AG04449 (cell line): ENCODE measurements around the gene COL4A1.

ENCODE experiments used
- CTCF ChIA-PET: fragments of 350-600 bp; formaldehyde crosslinking; extraction: SDS; loops from one replicate; lab custom pipeline; 2021; ENCODE audit warnings: antibody characterized with exemption; lab: Yijun Ruan, JAX
- POLR2A ChIA-PET: fragments of 400-600, 350-600 bp; formaldehyde crosslinking; extraction: SDS; loops from one replicate; lab custom pipeline; 2020; ENCODE audit warnings: antibody characterized with exemption, inconsistent platforms; lab: Yijun Ruan, JAX
- DNase-seq: peaks from one replicate; pipeline ENCODE4 v3.0.0-alpha.2; 2010; ENCODE audit warnings: low read depth, low spot score
- H3K4me3 ChIP-seq: 2 replicates; pipeline ENCODE4 v1.5.1; 2011; ENCODE audit warnings: low read depth, mild to moderate bottlenecking, control low read depth, low read length
- TF ChIP-seq, protein P1 (sequence below): IDR thresholded peaks from one replicate; pipeline ENCODE4 v1.5.1; 2011; ENCODE audit warnings: mild to moderate bottlenecking, moderate library complexity, low read length, control low read depth, inconsistent platforms; ENCODE audit not compliant: insufficient read depth; ENCODE audit errors: missing control alignments

The COL4A1 gene

DNA sequence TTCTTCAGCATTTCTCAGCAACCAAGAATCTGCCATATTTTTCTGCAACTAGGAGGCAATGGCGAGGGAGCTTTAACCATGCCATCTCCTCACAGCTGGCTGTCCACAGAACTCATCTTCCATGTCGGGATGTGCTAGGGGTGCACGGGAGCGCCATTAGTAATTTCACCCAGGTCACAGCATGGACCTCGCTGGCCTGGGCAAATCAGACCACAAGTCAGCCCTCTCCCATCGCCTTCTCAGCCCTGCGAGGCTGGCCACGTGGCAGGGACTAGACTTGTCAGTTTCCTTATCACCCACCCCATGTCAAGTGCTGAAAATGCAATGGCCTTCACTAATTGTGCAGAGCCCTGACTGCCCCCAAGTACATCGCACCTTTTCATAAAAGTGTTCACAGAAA lies 15.7 kb downstream of the COL4A1 start:
- POLR2A ChIA-PET: no interaction called here
- DNase-seq: no peak
- H3K4me3 ChIP-seq: no peak overlapping the region
- CTCF ChIA-PET: interaction anchor here (1.9 to 2.0 kb wide), 2 partner anchors 9 to 14 kb away, joined by 5 read pairs; no protein-coding TSS in a partner anchor
- TF ChIP-seq, protein P1, sequence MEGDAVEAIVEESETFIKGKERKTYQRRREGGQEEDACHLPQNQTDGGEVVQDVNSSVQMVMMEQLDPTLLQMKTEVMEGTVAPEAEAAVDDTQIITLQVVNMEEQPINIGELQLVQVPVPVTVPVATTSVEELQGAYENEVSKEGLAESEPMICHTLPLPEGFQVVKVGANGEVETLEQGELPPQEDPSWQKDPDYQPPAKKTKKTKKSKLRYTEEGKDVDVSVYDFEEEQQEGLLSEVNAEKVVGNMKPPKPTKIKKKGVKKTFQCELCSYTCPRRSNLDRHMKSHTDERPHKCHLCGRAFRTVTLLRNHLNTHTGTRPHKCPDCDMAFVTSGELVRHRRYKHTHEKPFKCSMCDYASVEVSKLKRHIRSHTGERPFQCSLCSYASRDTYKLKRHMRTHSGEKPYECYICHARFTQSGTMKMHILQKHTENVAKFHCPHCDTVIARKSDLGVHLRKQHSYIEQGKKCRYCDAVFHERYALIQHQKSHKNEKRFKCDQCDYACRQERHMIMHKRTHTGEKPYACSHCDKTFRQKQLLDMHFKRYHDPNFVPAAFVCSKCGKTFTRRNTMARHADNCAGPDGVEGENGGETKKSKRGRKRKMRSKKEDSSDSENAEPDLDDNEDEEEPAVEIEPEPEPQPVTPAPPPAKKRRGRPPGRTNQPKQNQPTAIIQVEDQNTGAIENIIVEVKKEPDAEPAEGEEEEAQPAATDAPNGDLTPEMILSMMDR: no peak

DNA sequence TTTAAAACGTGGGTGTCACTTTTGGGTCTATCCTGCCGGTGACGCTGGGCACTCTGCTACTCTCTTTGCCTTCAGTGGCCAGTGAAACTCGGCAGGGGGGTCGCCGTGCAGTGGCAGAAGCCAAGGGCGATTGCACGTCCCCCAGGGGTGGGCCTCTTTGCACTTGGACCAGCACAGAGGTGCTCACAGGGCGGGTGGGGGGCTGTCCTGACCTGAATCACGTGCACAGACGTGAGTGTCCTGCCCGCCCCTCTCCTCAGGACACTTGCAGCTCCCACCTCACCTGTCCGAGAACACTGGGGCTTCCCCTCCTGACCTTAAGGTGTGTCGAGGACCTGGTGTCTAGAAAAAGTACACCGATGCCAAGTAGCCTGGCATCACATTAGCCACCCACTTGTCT lies 16.1 kb downstream of the COL4A1 start:
- no peak for DNase-seq
- TF ChIP-seq, protein P1: no peak
- H3K4me3 ChIP-seq: no peak overlapping the region
- POLR2A ChIA-PET: no interaction called here
- CTCF ChIA-PET: interaction anchor here (1.9 to 2.0 kb wide), 2 partner anchors 10 to 15 kb away, joined by 5 read pairs; no protein-coding TSS in a partner anchor

DNA sequence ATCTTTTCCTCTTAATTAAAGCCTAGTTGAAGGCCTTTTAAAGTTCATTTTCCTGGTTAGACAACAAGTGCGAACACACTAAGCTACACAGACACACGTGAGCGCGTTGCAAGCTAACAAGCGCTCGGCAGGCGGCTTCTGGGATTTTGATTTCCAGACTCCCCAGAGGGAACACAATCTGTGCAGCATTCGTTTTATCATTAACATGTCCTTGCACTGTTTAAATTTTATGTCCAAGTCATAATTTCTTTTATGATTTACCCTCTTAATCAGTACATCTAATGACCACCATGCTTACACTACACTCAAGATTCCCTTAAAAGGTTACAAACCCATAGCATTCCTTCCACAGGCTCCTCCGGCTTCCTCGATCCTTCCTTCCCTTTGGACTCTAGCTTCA lies 16.8 kb downstream of the COL4A1 start:
- ChIA-PET POLR2A (no interaction called here), CTCF (interaction anchor here (1.9 to 2.0 kb wide), 2 partner anchors 10 to 15 kb away, joined by 5 read pairs; no protein-coding TSS in a partner anchor)
- DNase-seq: no peak
- no peak overlapping the region for H3K4me3 ChIP-seq
- TF ChIP-seq, protein P1: no peak

- no peak overlapping the region for H3K4me3 ChIP-seq
- DNase-seq: no peak
- POLR2A ChIA-PET: no interaction called here
- CTCF ChIA-PET: no interaction called here
- TF ChIP-seq, protein P1: no peak
Observed at GRCh38 chr13:110289661-110290060, 17.3 kb downstream of the COL4A1 start.

GRCh38 chr13:110289174-110289573 lies 17.8 kb downstream of the COL4A1 start:
- TF ChIP-seq, protein P1: no peak
- DNase-seq: no peak
- CTCF ChIA-PET: interaction anchor here (1.0 kb wide), 1 partner anchor 43 kb away, joined by 3 read pairs; no protein-coding TSS in a partner anchor
- no peak overlapping the region for H3K4me3 ChIP-seq
- POLR2A ChIA-PET: no interaction called here

- no peak overlapping the region for H3K4me3 ChIP-seq
- TF ChIP-seq, protein P1: no peak
- ChIA-PET CTCF (interaction anchor here (1.4 to 2.0 kb wide), 2 partner anchors 18 to 28 kb away, joined by 4 to 8 read pairs; no protein-coding TSS in a partner anchor), POLR2A (no interaction called here)
- DNase-seq: no peak
Observed at GRCh38 chr13:110286833-110287819, 19.8 kb downstream of the COL4A1 start.
